T-helper 17 cell (primary cell): ENCODE data around the gene MMP24. TPM values are rescaled to one million over a fixed set of nuclear protein-coding genes. Genes with fewer than 3 reads are reported as not detected.
"Not testable (repeated sequence)": the region's sequence is repeated elsewhere in the genome, so short reads cannot be mapped to it uniquely, and the experiment has no call there.

Experiments used
- ATAC-seq: fragments of 150-1000 bp; cut with Tn5 transposase; 2 replicates; pipeline ENCODE4 v1.10.0; 2021; ENCODE audit warnings: mild to moderate bottlenecking, moderate library complexity
- DNase-seq, 3 donors: peaks; one replicate each; pipeline versions ENCODE4 v3.0.0 to v3.0.0-alpha.2; 2020 to 2021
- H3K9me3 ChIP-seq: one replicate; pipeline ENCODE4 v1.7.0; 2013; ENCODE audit warnings: low read length, mild to moderate bottlenecking; ENCODE audit not compliant: control insufficient read depth, poor library complexity, severe bottlenecking
- H3K27ac Mint-ChIP-seq: one replicate; pipeline ENCODE4 v1.8.0; 2022; ENCODE audit warnings: mild to moderate bottlenecking, moderate library complexity, mixed read lengths
- H3K27me3 Mint-ChIP-seq: one replicate; pipeline ENCODE4 v1.8.0; 2022; ENCODE audit warnings: mixed read lengths
- H3K36me3 Mint-ChIP-seq: one replicate; pipeline ENCODE4 v1.8.0; 2022; ENCODE audit warnings: low read depth, mixed read lengths
- H3K4me1 Mint-ChIP-seq: one replicate; pipeline ENCODE4 v1.8.0; 2022; ENCODE audit warnings: mild to moderate bottlenecking, mixed read lengths
- H3K4me3 Mint-ChIP-seq: one replicate; pipeline ENCODE4 v1.8.0; 2022; ENCODE audit warnings: mild to moderate bottlenecking, moderate library complexity, mixed read lengths
- total RNA-seq, 4 donors: library from RNA in 2 of 4; stranded (reverse) in 2 of 4; gene quantifications; one replicate each; pipeline ENCODE4 v1.2.3 and lab custom pipeline; 2022 to 2026

Gene MMP24
- total RNA-seq, 2 donors from 2014 or later: 0.15 to 0.16 TPM

DNA sequence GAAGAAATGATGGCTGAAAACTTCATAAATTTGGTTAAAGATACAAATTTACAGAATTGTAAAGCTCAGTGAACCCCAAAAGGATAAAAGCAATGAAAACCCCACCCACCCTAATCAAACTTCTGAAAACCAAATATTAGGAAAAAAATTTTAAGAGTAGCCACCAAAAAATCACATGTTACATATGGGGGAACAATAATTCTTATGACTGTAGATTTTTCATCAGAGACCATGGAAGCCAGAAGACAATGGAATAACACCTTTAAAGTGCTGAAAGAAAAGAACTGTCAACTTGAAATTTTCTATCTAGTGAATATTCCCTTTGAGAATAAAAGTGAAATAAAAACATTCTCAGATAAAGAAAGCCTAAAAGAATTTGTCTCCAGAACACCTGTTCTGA, 30.2 kb upstream of the MMP24 start:
- no peaks in the 10 kb centered on the region for H3K9me3 ChIP-seq
- no peak for DNase-seq
- Mint-ChIP-seq H3K27ac (no peak overlapping the region), H3K36me3 (peaks cover 8% of the 10 kb centered on the region), H3K4me3 (no peak overlapping the region), H3K4me1 (peaks cover 2% of the 10 kb centered on the region), H3K27me3 (no peaks in the 10 kb centered on the region)
- no peak for ATAC-seq

GRCh38 chr20:35199740-35200139, 26.8 kb upstream of the MMP24 start:
- no peak overlapping the region for H3K4me3 Mint-ChIP-seq
- H3K9me3 ChIP-seq: no peaks in the 10 kb centered on the region
- H3K4me1 Mint-ChIP-seq: no peaks in the 10 kb centered on the region
- no peaks in the 10 kb centered on the region for H3K27me3 Mint-ChIP-seq
- DNase-seq: no peak
- ATAC-seq: no peak
- peaks cover 5% of the 10 kb centered on the region for H3K36me3 Mint-ChIP-seq
- no peak overlapping the region for H3K27ac Mint-ChIP-seq

GRCh38 chr20:35200267-35200666, 26.2 kb upstream of the MMP24 start:
- ATAC-seq: no peak
- no peaks in the 10 kb centered on the region for H3K9me3 ChIP-seq
- Mint-ChIP-seq H3K27me3 (no peaks in the 10 kb centered on the region), H3K4me3 (no peak overlapping the region), H3K36me3 (peaks cover 5% of the 10 kb centered on the region), H3K4me1 (no peaks in the 10 kb centered on the region), H3K27ac (no peak overlapping the region)
- DNase-seq: no peak

- DNase-seq, ATAC-seq, H3K4me1 Mint-ChIP-seq, H3K27me3 Mint-ChIP-seq, H3K27ac Mint-ChIP-seq, H3K9me3 ChIP-seq, H3K4me3 Mint-ChIP-seq, H3K36me3 Mint-ChIP-seq: not testable (repeated sequence)
Observed at GRCh38 chr20:35201467-35201866, 25.0 kb upstream of the MMP24 start.

GRCh38 chr20:35206802-35207201, 19.7 kb upstream of the MMP24 start:
- Mint-ChIP-seq H3K36me3 (peaks cover 3% of the 10 kb centered on the region), H3K4me3 (no peak overlapping the region), H3K4me1 (peaks cover under 1% of the 10 kb centered on the region), H3K27ac (no peak overlapping the region), H3K27me3 (no peaks in the 10 kb centered on the region)
- no peaks in the 10 kb centered on the region for H3K9me3 ChIP-seq
- DNase-seq (no peak), ATAC-seq (no peak)

DNA sequence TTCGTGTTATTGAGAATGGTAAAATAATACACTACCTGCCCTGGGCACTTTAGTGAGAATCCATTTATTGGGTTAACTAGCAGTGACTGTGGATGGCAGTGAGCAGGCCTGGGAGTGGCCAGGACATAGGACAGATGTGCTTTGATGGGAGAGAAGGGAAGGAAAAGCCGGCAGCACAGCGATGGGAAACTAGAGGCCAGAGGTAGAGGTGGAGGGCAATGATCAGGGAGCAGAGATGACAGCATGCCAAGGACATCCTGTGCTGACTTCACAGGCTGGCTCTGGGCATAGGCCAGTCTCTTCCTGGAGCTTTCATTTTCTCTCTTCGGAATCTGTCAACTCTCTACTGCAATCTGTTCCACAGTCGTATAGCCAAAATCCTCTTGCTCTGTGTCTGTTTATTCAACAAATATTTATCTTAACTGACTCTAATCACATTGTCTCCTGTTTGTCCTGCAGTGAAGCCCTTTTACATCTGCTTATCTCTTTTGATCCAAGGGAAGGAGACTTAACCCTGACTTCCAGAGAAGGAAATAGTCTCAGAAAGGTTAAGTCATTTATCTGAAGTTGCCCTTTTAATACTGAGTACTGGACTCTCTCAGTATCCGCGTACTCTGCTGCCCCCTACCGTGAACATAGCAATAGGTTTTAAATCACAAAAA, 18.4 kb upstream of the MMP24 start:
- H3K4me1 Mint-ChIP-seq: peaks cover 2% of the 10 kb centered on the region
- DNase-seq: peak; percentile 54 to 74 (median 54)
- ATAC-seq: peak; percentile 91
- no peaks in the 10 kb centered on the region for H3K9me3 ChIP-seq
- H3K27me3 Mint-ChIP-seq: no peaks in the 10 kb centered on the region
- H3K36me3 Mint-ChIP-seq: peaks cover 5% of the 10 kb centered on the region
- no peak overlapping the region for H3K4me3 Mint-ChIP-seq
- H3K27ac Mint-ChIP-seq: no peak overlapping the region

DNA sequence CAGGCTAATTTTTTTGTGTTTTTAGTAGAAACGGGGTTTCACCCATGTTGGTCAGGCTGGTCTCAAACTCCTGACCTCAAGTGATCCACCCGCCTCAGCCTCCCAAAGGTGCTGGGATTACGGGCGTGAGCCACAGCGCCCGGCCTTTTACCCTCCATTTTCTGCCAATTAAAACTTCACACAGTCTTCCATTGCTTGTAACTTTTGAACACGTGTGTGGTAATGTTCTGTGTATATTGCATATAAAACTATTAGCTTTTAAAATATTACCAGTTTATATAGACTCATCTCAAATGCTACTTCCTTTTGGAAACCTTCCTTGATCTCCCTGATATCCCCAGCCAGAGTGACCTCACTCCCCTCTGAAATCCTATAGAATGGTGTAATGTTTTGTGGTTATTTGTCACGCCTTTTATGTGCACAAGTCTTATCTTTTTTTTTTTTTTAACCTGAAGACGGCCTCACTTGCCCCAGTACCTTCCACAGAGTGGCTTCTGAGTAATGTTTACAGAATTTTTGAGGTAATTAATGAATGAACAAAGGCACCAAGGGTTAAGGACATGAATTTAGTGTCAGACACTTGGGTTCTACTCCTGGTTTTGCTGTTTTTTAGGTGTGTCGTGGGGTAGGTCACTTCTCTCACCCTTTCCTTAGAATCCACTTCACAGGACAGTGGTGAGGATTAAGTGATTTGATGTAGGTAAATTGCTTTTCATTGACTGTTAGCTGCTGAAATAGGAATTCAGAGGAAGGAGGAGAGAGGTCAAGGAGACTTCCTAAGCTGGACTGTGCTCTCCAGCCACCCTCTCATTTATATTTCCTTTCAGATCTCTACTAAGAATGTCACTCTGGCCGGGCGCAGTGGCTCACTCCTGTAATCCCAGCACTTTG, 11.2 kb upstream of the MMP24 start:
- peaks cover 13% of the 10 kb centered on the region for H3K4me1 Mint-ChIP-seq
- no peak for ATAC-seq
- no peak overlapping the region for H3K4me3 Mint-ChIP-seq

GRCh38 chr20:35216541-35216940, 9.9 kb upstream of the MMP24 start:
- ATAC-seq: no peak
- no peak overlapping the region for H3K27ac Mint-ChIP-seq
- DNase-seq: no peak
- H3K4me1 Mint-ChIP-seq: peaks cover 13% of the 10 kb centered on the region
- no peaks in the 10 kb centered on the region for H3K9me3 ChIP-seq
- no peaks in the 10 kb centered on the region for H3K27me3 Mint-ChIP-seq
- no peak overlapping the region for H3K4me3 Mint-ChIP-seq
- H3K36me3 Mint-ChIP-seq: peaks cover 11% of the 10 kb centered on the region

More for the DNA sequence above, 11.2 kb upstream of the MMP24 start:
- H3K27ac Mint-ChIP-seq: no peak overlapping the region
- H3K9me3 ChIP-seq: no peaks in the 10 kb centered on the region
- DNase-seq: no peak
- no peaks in the 10 kb centered on the region for H3K27me3 Mint-ChIP-seq
- peaks cover 11% of the 10 kb centered on the region for H3K36me3 Mint-ChIP-seq

DNA sequence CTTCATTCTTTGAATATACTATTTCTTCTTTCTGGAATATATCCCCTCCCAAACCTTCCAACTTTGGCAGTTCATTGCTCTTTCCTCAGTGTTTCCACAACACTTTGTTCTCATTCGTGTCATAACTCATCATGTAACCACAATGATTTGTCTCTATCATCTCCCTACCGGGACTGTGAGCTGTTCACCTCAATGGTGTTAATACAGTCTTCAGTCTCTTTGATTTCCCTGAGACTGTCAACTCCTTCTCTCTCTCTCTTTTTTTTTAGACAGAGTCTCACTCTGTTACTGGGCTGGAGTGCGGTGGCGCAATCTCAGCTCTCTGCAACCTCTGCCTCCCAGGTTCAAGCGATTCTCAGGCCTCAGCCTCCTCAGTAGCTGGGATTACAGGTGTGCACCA, 2.5 kb upstream of the MMP24 start:
- Mint-ChIP-seq H3K4me1 (peaks cover 4% of the 10 kb centered on the region), H3K27ac (no peak overlapping the region), H3K36me3 (peaks cover 12% of the 10 kb centered on the region), H3K4me3 (no peak overlapping the region), H3K27me3 (peaks cover 5% of the 10 kb centered on the region)
- ATAC-seq (no peak), DNase-seq (no peak)
- no peaks in the 10 kb centered on the region for H3K9me3 ChIP-seq

DNA sequence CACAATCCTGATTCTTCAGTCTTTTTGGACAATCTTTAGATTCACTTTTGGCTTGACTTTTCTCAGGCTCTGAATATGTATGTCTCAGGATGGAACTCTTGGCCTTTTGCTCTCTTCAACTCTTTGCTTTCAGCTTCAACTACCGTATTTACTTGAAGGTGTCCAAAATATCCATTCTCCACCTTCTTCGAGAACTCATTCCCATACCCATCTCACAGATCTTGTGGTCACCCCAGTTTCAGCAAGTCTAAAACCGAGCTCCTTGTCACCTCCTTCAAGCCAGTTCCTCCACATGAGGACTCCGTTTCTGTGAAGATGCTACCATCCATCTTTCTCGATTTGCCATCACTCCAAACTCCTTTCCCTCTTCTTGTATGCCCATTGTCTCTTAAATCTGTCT, 2.0 kb upstream of the MMP24 start:
- Mint-ChIP-seq H3K4me3 (no peak overlapping the region), H3K4me1 (peaks cover 4% of the 10 kb centered on the region), H3K36me3 (peaks cover 13% of the 10 kb centered on the region), H3K27me3 (peaks cover 5% of the 10 kb centered on the region), H3K27ac (no peak overlapping the region)
- DNase-seq: no peak
- ATAC-seq: no peak
- no peaks in the 10 kb centered on the region for H3K9me3 ChIP-seq

GRCh38 chr20:35225319-35226125, 968 bp upstream of the MMP24 start:
- no peak for ATAC-seq
- Mint-ChIP-seq H3K27me3 (peaks cover 7% of the 10 kb centered on the region), H3K36me3 (peaks cover 13% of the 10 kb centered on the region), H3K4me1 (peaks cover 4% of the 10 kb centered on the region), H3K4me3 (peak overlapping the region; percentile 63), H3K27ac (no peak overlapping the region)
- no peaks in the 10 kb centered on the region for H3K9me3 ChIP-seq
- DNase-seq: no peak

GRCh38 chr20:35226884-35227681, 593 bp downstream of the MMP24 start:
- Mint-ChIP-seq H3K27ac (no peak overlapping the region), H3K36me3 (peaks cover 19% of the 10 kb centered on the region), H3K4me1 (peaks cover 4% of the 10 kb centered on the region), H3K4me3 (peak overlapping the region; percentile 87), H3K27me3 (peaks cover 16% of the 10 kb centered on the region)
- peak in 1 of 3 donors; percentile 34 for DNase-seq
- no peaks in the 10 kb centered on the region for H3K9me3 ChIP-seq
- peak; percentile 82 for ATAC-seq
